ENCODE results near the gene PTPN4. TPM values are rescaled to one million over a fixed set of nuclear protein-coding genes. Genes with fewer than 3 reads are reported as not detected.

Gene PTPN4
- total and polyA plus RNA-seq, 7 donors, result 1.8 to 42.9 (median 21.7) TPM

DNA sequence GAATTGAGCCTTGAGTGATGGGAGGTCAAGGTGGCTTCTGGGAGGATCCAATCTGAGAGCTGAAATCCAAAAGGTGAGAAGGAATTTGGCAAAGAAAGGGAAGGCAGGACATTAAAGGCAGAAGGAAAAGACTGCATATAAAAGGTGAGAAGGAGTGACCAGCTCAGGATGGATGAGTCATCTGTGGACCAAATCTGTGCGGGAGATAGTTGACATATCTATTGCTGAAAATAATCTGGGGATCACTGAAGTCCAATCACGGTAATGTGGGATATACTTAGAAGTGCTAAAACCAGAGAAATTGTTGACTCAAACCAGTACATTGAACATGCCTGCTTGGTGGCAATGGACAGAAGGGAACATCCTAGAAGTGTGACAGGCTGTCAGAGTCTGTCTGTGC lies 8.0 kb upstream of the PTPN4 start:
- H3K9me3 ChIP-seq, result no peaks in the 10 kb centered on the region
- no peak overlapping the region for H3K27ac ChIP-seq
- intact Hi-C loops (cut with DNase I), result loop anchor here (2.0 kb wide), 1 partner anchor 423 kb away; no protein-coding TSS in a partner anchor
- H3K4me3 ChIP-seq, result no peak overlapping the region
- no peaks in the 10 kb centered on the region for H3K36me3 ChIP-seq
- H3K27me3 ChIP-seq, result no peaks in the 10 kb centered on the region
- peaks cover 0 to 2% (median 0%) of the 10 kb centered on the region in 4 donors for H3K4me1 ChIP-seq
- WGBS, 2 donors, result 76 to 83% methylated on average over 2 of the region's 2 CpGs
- TF ChIP-seq, protein P1, sequence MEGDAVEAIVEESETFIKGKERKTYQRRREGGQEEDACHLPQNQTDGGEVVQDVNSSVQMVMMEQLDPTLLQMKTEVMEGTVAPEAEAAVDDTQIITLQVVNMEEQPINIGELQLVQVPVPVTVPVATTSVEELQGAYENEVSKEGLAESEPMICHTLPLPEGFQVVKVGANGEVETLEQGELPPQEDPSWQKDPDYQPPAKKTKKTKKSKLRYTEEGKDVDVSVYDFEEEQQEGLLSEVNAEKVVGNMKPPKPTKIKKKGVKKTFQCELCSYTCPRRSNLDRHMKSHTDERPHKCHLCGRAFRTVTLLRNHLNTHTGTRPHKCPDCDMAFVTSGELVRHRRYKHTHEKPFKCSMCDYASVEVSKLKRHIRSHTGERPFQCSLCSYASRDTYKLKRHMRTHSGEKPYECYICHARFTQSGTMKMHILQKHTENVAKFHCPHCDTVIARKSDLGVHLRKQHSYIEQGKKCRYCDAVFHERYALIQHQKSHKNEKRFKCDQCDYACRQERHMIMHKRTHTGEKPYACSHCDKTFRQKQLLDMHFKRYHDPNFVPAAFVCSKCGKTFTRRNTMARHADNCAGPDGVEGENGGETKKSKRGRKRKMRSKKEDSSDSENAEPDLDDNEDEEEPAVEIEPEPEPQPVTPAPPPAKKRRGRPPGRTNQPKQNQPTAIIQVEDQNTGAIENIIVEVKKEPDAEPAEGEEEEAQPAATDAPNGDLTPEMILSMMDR (IDR thresholded peaks at IDR 0.05), result no peak
- no peak for TF ChIP-seq POLR2A (IDR thresholded peaks at IDR 0.05)
- TF ChIP-seq POLR2AphosphoS5 (IDR thresholded peaks at IDR 0.05), result no peak
- TF ChIP-seq EP300 (IDR thresholded peaks at IDR 0.05), result no peak
- DNase-seq, result no peak

DNA sequence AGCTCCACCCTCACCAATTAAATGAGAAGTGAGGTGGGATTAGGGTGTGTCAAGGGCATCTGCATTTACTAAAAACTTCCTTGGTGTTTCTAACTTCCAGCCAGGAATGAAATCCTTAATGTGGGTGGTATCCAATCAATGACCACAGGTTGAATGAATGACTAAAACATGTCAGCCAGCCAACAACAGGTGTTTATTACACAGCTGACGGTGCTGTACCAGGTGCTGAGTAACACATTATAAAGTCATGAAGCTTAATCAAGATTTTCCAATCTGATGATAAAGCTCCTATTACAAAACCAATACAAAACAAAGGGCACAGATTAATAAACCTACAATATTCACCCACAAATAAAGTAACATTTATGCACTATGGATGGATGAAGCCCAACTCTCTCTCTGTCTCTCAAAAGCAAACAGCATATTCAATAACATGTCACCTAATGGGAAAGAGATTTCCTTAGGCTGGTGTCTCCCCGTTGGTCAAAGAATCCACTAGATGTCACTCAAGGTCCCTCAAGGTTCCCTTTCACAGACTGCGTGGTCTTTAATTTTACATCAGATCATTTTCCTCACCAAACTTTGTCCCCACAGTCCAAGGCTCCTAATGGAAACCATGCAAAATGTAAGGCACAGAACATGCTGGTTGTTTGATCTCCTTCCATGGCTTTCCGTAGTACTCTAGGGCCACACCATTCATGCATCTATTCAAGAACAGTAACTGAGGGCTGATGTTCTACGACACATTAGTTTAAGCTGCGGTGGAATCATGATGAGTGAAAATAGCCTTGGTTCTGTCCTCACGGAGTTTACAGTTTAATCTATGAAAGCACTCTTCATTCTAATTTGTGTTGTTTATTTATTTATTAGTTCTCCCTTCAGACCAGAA lies 6.4 kb upstream of the PTPN4 start:
- intact Hi-C loops (cut with DNase I), result loop anchor here (2.0 kb wide), 1 partner anchor 422 kb away; no protein-coding TSS in a partner anchor
- WGBS, 2 donors, result 43 to 55% methylated on average over 7 of the region's 7 CpGs
- Histone ChIP-seq H3K4me3 (no peak overlapping the region), H3K27me3 (no peaks in the 10 kb centered on the region), H3K4me1 (peaks cover 0 to 5% (median 0%) of the 10 kb centered on the region in 4 donors), H3K9me3 (no peaks in the 10 kb centered on the region), H3K27ac (no peak overlapping the region), H3K36me3 (no peaks in the 10 kb centered on the region)
- DNase-seq, result no peak
- TF ChIP-seq, protein P1 (IDR thresholded peaks at IDR 0.05), result peak in 3 of 4 experiments; percentile 23 to 59 (median 33)
- no peak for TF ChIP-seq POLR2A (IDR thresholded peaks at IDR 0.05)

- DNase-seq, result no peak
- Histone ChIP-seq H3K27ac (no peak overlapping the region), H3K9me3 (no peaks in the 10 kb centered on the region), H3K4me1 (peaks cover 0 to 8% (median under 1%) of the 10 kb centered on the region in 4 donors), H3K27me3 (no peaks in the 10 kb centered on the region), H3K4me3 (no peak overlapping the region), H3K36me3 (no peaks in the 10 kb centered on the region)
- intact Hi-C loops (cut with DNase I), result loop anchor here (2.0 kb wide), 1 partner anchor 421 kb away; no protein-coding TSS in a partner anchor
- TF ChIP-seq POLR2AphosphoS5 (IDR thresholded peaks at IDR 0.05) (no peak), POLR2A (IDR thresholded peaks at IDR 0.05) (no peak), EP300 (IDR thresholded peaks at IDR 0.05) (no peak)
- TF ChIP-seq, protein P1 (IDR thresholded peaks at IDR 0.05), result no peak
- 94% methylated on average over 1 of the region's 1 CpG for WGBS, 2 donors
Measured at GRCh38 chr2:119753930-119754321, 5.8 kb upstream of the PTPN4 start.

- WGBS, 2 donors, result 17 to 65% methylated on average over 1 of the region's 1 CpG
- no peak for TF ChIP-seq POLR2A (IDR thresholded peaks at IDR 0.05)
- no peak for TF ChIP-seq POLR2AphosphoS5 (IDR thresholded peaks at IDR 0.05)
- no peak for TF ChIP-seq EP300 (IDR thresholded peaks at IDR 0.05)
- TF ChIP-seq, protein P1 (IDR thresholded peaks at IDR 0.05), result no peak
- intact Hi-C loops (cut with DNase I), result loop anchor here (2.0 to 5.0 kb wide), 2 partner anchors 54 to 63 kb away; no protein-coding TSS in a partner anchor
Measured at GRCh38 chr2:119755906-119756305, 3.8 kb upstream of the PTPN4 start.

More at GRCh38 chr2:119755906-119756305, 3.8 kb upstream of the PTPN4 start:
- H3K27me3 ChIP-seq, result no peaks in the 10 kb centered on the region
- no peaks in the 10 kb centered on the region for H3K9me3 ChIP-seq
- no peaks in the 10 kb centered on the region for H3K36me3 ChIP-seq
- DNase-seq, result no peak
- peaks cover 0 to 14% (median 5%) of the 10 kb centered on the region in 4 donors for H3K4me1 ChIP-seq
- no peak overlapping the region for H3K4me3 ChIP-seq
- H3K27ac ChIP-seq, result no peak overlapping the region
